NOMO-1 (cell line): ENCODE results near the gene LCE1A.

ENCODE experiments used
- DNase-seq, 2 experiments: peaks; one replicate each; lab custom pipeline; 2025; ENCODE audit not compliant: unreplicated experiment in 2 of 2; lab: John Stamatoyannopoulos, UW

LCE1A gene

GRCh38 chr1:152827173-152827572 is at the start of gene LCE1A:
TSS of gene LCE1A (plus strand) at chr1:152827473. CDS start at chr1:152827473, 0 bp downstream.
- DNase-seq, result no peak

GRCh38 chr1:152777510-152778137 is 49.6 kb upstream of the LCE1A start:
- DNase-seq, result no peak

- DNase-seq, result no peak
Measured at GRCh38 chr1:152783095-152783494, 44.2 kb upstream of the LCE1A start.

- DNase-seq, result no peak
Measured at GRCh38 chr1:152786077-152786476, 41.2 kb upstream of the LCE1A start, which contains the start of gene LCE1E. TSS of gene LCE1E (plus strand) at chr1:152786257. CDS start at chr1:152787300, 1,043 bp downstream.

GRCh38 chr1:152795686-152796085 is 31.6 kb upstream of the LCE1A start:
- no peak for DNase-seq

GRCh38 chr1:152796421-152796820 is 30.9 kb upstream of the LCE1A start, which contains the start of gene LCE1D:
TSS of gene LCE1D (plus strand) at chr1:152796721. CDS start at chr1:152797795, 1,074 bp downstream.
- no peak for DNase-seq

GRCh38 chr1:152801333-152801732 is 25.9 kb upstream of the LCE1A start:
- no peak for DNase-seq

GRCh38 chr1:152806576-152806975 is 20.7 kb upstream of the LCE1A start, which contains the start of gene LCE1C:
TSS of gene LCE1C (minus strand) at chr1:152806651. CDS start at chr1:152805478, 1,173 bp downstream.
- DNase-seq, result no peak

- DNase-seq, result no peak
Measured at GRCh38 chr1:152811050-152811449, 16.2 kb upstream of the LCE1A start.

- DNase-seq, result no peak
Measured at GRCh38 chr1:152811671-152812070, 15.6 kb upstream of the LCE1A start, which contains the start of gene LCE1B. TSS of gene LCE1B (plus strand) at chr1:152811971. CDS start at chr1:152812447, 476 bp downstream.

GRCh38 chr1:152817309-152817708 is 10.0 kb upstream of the LCE1A start:
- no peak for DNase-seq

GRCh38 chr1:152823294-152823693 is 4.0 kb upstream of the LCE1A start:
- no peak for DNase-seq

GRCh38 chr1:152824964-152825363 is 2.3 kb upstream of the LCE1A start:
- no peak for DNase-seq

GRCh38 chr1:152836870-152837269 is 9.6 kb downstream of the LCE1A start:
- DNase-seq, result no peak

GRCh38 chr1:152842556-152842955 is 15.3 kb downstream of the LCE1A start, which contains the start of gene LCE6A:
TSS of gene LCE6A (plus strand) at chr1:152842856. CDS start at chr1:152843521, 665 bp downstream.
- no peak for DNase-seq

GRCh38 chr1:152855661-152856060 is 28.4 kb downstream of the LCE1A start:
- no peak for DNase-seq

GRCh38 chr1:152858062-152858461 is 30.8 kb downstream of the LCE1A start:
- DNase-seq, result no peak

- DNase-seq, result no peak
Measured at GRCh38 chr1:152859696-152860095, 32.4 kb downstream of the LCE1A start, which contains the start of gene LCE7A. TSS of gene LCE7A (plus strand) at chr1:152859996. CDS start at chr1:152860698, 702 bp downstream.

GRCh38 chr1:152860129-152860528 is 32.9 kb downstream of the LCE1A start:
- DNase-seq, result no peak

GRCh38 chr1:152861374-152861773 is 34.1 kb downstream of the LCE1A start:
- DNase-seq, result no peak

- no peak for DNase-seq
Measured at GRCh38 chr1:152864443-152864842, 37.2 kb downstream of the LCE1A start.

GRCh38 chr1:152866321-152866720 is 39.0 kb downstream of the LCE1A start:
- DNase-seq, result no peak
